C1 segment of cervical spinal cord (tissue), 14 donors: Measurements from ENCODE around the gene TMEM250.
"Not testable (repeated sequence)": the region's sequence is repeated elsewhere in the genome, so short reads cannot be mapped to it uniquely, and the experiment has no call there.

ENCODE experiments used
- DNase-seq, 14 donors: peaks; one replicate each; lab custom pipeline; 2025; lab: John Stamatoyannopoulos, UW

Gene TMEM250

DNA sequence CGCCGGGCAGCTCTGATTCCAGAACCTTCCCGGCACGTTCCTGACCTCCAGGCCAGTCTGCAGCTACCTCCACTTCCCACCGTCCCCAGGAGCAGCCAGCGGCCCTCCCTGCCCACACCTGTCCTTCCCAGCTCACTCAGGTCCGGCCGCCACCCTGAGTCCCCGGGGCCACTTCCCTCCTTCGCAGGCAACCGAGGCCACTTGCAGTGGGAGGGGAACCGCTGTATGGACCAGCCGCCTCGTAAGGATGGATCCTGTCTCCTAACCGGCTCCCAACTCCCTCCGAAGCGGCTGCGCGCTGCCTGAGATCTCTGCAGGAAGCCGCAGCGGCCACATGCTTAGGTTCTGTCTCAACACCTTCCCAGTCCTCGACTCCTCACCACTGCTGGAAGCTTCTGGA, 7.5 kb downstream of the TMEM250 start:
- DNase-seq, result no peak

DNA sequence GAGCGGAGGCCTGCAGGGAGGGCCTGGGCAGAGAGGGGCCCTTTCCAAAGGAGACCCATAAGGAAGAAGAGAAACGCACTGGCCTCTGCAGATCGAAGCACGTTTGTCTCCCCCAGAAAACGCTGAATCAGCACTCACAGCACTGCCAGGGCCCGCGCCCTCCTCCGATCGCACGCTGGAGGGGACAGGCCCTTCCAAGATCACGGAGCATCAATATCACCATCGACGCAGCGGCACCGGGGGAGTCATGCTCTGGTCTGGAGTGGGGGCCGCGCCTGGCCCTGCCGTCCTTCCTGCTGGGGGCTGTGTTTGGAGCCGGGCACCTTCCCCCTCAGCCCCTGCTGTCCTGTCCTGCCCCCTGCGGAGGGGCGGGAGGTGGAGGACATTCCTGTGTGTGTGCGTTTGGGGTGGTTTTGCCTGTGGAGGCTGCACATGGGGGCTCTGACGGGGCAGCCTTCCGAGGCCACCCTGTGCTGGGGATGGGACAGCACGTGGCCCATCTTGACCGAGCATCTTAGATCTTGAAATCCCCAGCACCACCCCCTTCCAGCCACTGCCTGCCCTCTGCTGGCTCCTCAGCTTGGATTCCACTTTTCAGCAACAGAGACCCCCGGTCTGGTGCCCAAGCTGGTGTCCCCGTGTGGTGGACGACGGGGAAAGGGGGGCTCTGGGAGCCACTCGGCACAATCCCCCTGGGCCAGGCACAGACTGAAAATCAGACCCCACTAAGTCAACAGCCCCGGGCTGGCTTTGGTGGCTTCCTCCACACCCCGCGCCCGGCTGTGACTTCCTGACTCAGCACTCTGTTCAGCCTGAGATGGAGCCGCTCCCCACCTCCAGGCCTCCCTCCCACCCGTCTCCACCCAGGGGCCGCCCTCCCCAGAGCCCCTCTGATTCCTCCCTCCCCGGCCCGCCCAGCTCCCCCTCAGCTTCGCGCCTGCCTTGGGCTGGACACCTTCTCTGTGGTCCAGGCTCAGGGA, 8.3 kb downstream of the TMEM250 start:
- peak in 2 of 14 donors; percentile 29 to 48 for DNase-seq

DNA sequence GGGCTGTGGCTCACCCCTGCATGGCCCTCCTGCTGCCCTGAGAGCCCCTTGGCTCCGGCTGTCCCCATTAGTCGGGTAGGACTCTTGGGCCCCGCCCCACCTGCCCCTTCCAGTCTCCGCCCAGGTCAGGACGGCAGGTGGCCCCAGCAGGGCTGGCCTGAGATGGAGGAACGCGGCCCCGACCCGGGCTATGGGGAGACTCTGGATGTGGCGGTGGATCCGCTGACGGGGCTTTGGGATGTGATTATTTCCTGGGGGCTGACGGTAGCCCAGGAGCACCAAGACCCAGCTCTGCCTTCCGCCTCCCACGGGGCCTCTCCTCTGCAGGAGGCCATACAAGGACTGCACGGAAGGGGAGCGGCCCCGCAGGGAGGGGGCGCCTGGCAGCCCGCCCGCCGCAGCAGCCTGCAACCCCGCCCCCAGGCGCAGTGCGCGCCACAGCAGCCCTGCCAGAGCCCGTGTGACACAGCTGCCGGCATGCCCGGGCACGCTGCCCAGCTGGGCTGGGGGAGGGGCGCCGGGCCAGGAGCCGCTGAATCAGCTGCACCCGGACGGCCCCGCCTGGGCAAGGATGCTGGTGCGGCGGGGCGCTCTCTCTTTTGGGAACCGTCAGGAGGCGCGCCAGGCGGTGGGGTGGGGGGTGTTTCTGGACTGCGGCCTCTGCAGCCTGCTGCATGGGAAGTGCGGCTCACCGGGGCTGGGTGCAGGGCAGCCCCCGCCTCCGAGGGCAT, 9.2 kb downstream of the TMEM250 start:
- DNase-seq, result peak in 13 of 14 donors; percentile 55 to 98 (median 87)

DNA sequence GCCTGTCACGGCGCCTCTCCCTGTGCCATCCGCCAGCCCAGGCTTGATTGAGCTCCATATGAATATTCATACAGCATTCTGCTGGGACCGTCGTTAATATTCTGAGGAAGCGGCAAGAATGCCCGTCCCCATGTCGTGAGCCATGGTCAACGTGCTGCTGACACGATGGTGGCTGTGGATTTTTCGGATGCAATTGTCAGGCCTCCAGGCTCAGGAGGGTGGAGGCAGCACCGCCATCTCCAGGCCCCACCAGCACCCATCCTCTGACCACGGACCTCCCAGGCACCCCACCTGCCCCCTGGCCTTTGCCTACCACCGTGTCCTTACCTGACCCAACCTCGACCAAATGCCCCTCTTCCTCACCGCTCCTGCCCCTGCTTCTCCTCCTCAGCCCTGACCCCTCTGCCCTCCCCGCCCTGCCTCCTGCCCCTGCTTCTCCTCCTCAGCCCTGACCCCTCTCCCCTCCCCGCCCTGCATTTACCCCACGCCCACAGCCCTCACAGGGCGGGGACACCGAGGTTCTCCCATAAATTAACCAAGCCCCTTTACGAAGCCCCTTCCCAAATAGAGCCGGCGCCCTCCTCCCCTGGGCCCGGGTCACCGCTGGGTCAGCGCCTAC, 9.9 kb downstream of the TMEM250 start:
- no peak for DNase-seq

DNA sequence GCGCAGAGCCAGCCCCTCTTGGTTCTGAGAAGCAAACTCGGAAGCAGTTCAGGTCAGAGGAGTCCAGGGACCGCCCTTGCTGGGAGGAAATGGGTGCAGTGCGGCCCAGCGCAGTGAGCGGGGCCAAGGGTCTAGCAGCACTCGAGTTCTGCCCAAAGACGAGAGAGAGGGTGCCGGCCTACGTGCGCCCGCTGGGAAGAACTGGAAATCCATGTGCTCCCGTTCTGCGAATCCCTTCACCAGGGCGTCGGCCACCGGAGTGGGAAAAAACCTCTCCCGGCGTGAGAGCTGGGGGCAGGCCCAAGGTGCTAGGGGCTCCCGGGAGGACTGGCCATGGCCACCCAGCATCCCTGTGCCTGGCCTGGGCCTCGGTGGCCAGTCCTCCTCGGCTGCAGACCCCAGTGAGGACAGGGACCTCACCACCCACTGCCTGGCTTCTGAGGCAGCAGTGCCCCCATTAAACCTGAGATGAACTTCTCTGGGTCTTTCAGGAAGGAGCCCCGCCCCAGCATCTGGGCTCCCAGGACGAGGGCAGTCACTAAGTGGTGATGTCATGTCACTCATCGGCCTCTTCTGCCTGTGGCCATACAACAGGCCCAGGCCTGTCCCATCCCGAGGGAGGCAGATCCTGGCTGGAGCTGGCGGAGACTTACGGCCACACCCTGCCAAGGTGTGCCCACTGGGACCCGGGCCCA, 10.6 kb downstream of the TMEM250 start:
- no peak for DNase-seq

DNA sequence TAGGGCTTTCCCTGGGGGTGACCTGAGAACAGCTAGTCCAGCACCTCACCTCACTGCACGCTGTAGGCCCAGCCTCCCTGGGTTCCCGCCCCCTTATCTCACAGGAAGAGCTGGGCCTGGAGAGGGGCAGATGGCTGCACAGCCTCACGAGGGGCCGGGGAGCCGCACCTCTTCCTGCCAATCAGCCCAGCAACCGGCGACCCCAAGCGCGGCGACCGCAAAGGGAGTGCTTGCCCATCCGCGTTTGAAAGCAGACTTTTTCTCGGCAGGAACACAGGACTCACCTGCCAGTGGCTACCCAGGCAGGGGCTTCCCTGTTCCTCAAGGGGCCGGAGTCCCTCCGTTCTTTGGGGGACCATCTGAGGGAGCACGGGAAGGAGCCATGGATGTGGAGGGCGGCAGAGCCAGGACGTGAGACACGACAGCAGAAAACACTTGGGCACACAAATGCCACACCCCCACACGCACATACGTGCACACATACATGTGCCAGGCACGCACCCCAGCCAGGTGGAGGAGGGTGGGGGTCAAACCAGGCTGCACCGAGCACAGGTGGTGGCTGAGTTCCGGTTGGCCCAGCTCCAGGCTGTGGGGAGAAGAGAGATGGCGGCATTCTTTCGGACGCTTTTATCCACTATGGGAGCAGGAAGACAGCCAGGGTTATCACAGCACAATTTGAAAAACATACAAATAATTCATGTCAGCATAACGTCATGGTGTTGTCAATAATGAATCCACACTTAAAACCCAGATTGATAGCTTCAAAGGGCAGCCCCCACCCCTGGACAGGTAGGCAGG, 11.3 kb downstream of the TMEM250 start:
- no peak for DNase-seq

DNA sequence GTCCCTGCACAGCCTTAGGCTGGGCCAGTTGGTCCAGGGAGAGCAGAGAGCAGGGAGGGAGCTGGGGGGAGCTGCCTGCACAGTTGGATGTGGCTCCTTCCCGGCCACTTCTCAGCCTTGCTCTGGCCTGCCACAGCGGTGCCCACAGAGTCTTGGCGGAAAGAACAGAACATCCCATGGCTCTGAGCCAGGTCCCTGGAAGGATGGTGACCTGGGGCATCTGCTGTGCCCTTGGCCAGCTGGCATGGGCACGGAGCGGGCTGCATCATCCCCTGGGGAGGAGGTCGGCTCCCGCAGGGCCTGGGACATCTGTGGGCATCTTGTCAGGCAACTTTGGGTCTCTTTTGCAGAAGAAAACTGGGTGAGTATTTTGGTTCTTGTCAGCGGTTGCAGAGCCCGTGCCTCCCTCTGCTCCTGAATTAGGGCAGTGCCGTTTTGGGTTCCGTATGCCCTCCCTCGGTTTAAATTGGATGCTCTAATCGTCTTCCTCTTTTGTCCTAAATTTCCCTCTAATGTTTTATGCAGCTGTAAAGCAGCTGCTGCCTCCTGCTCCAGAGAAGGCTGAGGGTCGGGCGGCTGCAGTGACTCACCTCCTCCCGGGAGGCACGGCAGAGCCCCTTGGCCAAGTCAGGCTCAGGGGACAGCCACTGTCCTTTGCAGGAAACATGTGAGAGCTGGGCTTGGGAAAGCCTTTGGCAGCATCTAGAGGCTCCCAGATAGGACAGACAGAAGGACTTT, 13.1 kb downstream of the TMEM250 start:
- DNase-seq, result peak in 3 of 14 donors; percentile 36 to 42 (median 38)

DNA sequence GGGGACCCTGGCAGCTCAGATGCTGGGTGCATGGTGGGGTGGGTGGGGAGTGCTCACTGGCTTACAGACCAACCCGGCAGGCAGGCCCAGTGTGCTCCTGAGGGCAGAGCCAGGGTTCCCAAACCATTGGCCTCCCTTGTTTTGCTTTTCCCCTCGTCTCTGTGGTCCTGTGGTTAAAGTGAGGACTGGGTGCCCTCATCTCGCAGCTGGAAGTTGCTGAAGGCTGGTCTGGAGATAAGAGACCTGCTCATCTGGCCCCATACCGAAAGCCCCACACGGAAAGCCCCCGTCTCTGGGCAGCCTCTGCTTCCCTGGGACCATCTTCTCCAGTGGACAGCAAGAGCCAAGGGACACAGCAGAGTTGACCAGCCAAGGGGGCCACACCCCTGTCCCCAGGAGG, 13.8 kb downstream of the TMEM250 start:
- no peak for DNase-seq

DNA sequence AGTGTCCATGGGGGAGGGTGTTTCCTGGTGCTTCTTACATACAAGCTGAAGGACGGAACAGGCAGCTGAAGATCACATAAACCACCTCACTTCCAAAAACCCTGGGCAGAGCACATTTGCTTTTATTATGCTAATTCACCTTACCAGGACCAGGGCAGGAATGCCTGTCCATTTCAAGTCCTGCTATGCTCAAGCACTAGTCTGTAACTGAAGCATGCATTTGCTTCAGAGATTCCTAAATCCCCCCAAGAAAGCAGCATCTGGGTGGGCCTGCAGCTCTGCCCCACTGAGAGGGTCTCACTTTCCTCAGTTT, 14.2 kb downstream of the TMEM250 start:
- DNase-seq, result no peak

DNA sequence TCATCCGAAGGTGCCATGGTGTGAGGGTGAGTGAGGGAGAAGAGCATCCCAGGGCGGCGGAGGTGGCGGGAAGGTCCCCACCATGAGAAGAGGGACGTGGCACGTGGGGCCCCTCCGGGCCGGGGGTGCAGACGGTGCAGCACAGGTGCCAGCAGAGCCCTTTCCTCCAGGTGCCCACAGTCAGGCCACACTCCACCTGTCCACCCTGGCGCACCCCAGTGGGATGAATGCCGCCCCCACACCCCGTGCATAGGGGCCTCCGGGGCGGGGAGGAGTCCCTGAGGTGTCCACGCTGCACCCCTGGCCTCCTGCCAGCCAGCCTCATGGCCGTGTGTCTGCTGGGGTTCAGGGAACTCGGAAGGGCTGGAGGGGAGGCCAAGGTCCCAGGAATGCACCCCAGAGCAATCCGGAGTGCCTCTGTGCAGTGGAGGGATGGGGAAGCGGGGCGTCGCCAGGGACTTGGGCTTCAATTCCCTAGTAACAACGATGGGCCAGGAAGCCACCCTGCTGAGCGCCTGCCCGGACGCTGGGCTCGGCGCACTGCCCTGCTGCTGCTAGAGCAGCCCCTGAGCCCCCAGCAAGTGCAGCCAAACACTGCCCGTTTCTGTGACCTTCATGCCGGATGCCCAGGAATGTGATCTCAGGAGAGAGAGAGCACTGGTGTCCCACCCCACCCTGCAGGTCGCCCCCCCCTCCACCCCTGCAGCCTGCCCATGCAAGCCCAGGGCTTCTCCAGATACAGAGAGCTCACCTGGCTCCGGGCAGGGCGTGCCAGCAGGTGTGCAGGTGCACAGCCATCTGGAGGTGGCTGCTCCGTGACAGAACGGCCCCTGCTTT, 14.8 kb downstream of the TMEM250 start:
- DNase-seq, result no peak

DNA sequence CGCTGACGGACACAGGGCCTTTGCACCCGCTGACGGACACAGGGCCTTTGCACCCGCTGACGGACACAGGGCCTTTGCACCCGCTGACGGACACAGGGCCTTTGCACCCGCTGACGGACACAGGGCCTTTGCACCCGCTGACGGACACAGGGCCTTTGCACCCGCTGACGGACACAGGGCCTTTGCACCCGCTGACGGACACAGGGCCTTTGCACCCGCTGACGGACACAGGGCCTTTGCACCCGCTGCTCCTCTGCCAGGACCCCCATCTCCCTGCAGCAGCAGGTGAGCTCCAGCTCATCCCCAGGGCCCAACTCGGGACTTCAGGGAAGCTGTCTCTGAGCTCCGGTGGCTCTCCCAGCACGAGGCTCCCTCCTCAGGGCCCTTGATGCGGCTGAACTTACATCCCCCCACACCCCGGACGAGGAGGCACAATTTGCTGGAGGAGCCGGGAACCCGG, 17.0 kb downstream of the TMEM250 start:
- not testable (repeated sequence) for DNase-seq

DNA sequence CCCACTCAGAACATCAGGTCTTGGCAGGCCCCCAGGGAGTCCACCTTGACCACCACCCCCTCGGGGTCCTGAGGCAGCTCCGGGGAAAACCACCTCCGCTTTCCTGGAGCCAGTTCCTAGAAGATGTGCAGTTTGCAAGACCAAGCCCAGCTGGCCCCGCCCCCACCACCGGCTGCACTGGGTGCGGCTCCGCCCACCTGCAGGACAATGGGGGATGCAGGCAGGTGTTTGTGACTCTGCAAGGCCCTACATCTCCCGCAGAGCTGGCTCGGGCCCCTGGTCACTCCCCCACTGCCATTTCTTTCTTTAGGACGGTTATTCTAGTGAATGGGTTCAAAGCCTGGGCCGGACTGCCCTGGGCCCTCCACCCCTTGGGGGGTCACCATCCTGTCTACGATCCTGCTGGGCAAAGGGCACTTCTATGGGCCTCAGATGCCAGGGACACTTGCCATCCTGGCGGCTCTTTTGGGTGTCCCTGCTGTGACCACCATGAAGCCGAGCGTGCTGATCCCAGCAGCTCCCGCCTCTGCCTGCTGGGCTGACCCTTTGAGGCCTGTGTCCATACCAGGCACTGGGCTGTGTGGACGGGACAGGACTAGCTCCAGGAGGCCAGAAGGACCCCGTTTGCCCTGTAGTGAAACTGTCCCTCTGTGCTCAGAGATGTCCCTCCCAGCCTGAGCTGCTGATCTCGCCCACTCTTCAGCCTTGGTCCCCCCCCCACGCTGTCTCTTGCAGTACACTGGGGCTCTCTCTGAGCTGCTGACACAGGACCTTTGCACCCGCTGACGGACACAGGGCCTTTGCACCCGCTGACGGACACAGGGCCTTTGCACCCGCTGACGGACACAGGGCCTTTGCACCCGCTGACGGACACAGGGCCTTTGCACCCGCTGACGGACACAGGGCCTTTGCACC, 17.7 kb downstream of the TMEM250 start:
- DNase-seq, result no peak

GRCh38 chr9:136099542-136099941, 19.1 kb downstream of the TMEM250 start:
- DNase-seq, result no peak

DNA sequence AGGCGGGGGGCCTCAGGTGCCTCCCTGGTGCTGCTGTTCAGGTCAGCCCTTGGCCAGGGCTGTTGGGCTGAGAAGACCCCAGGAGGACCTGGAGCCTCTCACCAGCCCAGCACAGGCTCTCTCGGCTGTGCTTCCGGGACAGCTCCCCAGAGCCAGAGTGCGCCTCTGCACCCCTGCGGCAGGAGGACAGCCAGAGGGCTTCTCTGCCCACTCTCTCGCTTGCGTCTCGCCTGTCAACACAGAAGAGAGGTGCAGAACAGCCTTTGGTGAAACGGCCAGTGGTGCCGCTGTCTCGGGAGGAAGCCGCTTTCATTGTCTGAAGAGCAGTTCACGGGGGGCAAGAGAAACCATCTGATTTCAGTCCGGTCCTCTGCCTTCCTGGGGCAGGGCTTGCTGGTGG, 19.8 kb downstream of the TMEM250 start:
- no peak for DNase-seq

DNA sequence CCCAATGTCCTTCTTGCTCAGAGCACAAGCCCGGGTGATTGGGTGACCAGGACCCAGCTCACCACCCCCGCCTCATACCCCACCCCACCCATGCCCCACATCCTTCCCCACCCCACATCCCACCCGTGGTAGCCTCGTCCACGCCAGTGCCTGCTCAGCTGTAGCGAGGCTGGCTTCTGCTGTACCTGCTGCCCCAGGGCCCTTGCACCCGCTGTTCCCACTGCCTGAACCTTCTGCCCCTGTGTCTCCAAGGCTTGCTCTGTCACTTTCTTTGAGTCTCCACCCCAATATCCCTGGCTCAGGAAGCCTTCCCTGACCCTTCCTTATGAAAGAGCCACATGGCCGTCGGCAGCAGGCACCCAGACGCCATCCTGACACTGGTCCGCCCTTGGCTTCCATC, 20.5 kb downstream of the TMEM250 start:
- no peak for DNase-seq

DNA sequence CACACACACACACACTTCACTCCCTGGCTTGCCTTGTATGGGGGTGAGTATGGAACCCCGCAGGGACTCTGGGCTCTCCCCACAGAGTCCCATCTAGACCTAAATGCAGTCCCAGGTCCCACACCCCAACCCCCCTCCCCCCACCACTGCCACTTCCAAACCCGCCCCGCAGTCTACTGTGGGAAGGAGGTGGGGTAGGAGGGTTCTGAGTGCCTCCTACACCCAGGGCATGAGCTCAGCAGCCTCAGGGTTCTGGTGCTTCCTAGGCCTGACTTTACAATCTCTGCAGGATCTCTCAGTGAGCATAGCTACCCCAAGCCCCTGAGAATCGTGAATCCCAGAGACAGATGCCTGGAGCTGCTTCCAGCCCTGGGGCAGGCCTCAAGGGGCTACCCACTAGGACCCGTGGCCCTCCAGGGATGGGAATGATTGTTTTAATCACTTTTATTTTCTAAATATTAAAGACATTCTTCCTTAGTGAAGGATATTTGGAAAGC, 22.1 kb downstream of the TMEM250 start:
- DNase-seq, result no peak

- DNase-seq, result peak in 6 of 14 donors; percentile 17 to 62 (median 50)
Observed at GRCh38 chr9:136095070-136096058, 23.3 kb downstream of the TMEM250 start, which contains the start of gene NACC2. NACC2 (minus strand) TSS chr9:136095289; CDS start chr9:136050521, 44,768 bp downstream.
